Panc1 (cell line): Measurements from ENCODE around the gene RPL27A. TPM values are rescaled to one million over a fixed set of nuclear protein-coding genes. Genes with fewer than 3 reads are reported as not detected.

Experiments used
- ATAC-seq: fragments of 200-7000 bp; cut with Tn5 transposase; 2 replicates; pipeline ENCODE4 v1.9.1; 2020; ENCODE audit warnings: mild to moderate bottlenecking, moderate library complexity
- BruUV-seq: library from RNA; stranded (reverse); fragments of 400-500 nt; replicated peaks from 2 replicates; lab custom pipeline; 2021; lab: Mats Ljungman, UMichigan
- CTCF ChIA-PET: fragments of 300-600 bp; sonication (Branson Sonifier 250); formaldehyde crosslinking; loops from one replicate; lab custom pipeline; 2022; ENCODE audit warnings: antibody characterized with exemption; lab: Charles Lee
- POLR2A ChIA-PET: fragments of 300-600 bp; sonication (Branson Sonifier 250); formaldehyde crosslinking; loops from one replicate; lab custom pipeline; 2022; ENCODE audit warnings: antibody characterized with exemption; lab: Charles Lee
- DNase-seq: peaks from one replicate; pipeline ENCODE4 v3.0.0-alpha.2; 2010; ENCODE audit warnings: low read depth, low spot score
- H3K27ac ChIP-seq: 2 replicates; pipeline ENCODE4 v1.5.1; 2011; ENCODE audit warnings: mild to moderate bottlenecking, low read length, inconsistent platforms
- H3K27me3 ChIP-seq: fragments of 200-500 bp; sonication (Bioruptor generic); 2 replicates; pipeline ENCODE4 v1.6.0; 2014; ENCODE audit warnings: low read length, inconsistent platforms; ENCODE audit not compliant: control insufficient read depth, insufficient read depth
- H3K36me3 ChIP-seq: fragments of 200-500 bp; sonication (Bioruptor generic); 2 replicates; pipeline ENCODE4 v1.5.1; 2014; ENCODE audit warnings: inconsistent platforms, mild to moderate bottlenecking, low read length, moderate library complexity; ENCODE audit not compliant: control insufficient read depth, insufficient read depth
- H3K4me1 ChIP-seq: 2 replicates; pipeline ENCODE4 v1.5.1; 2011; ENCODE audit warnings: inconsistent platforms, mild to moderate bottlenecking, low read length, moderate library complexity; ENCODE audit not compliant: control insufficient read depth, insufficient read depth
- H3K4me3 ChIP-seq, 2 experiments: 2 replicates each; pipeline ENCODE4 v1.5.1; 2011 to 2012; ENCODE audit warnings: low read depth in 2 of 2, low read length in 2 of 2, mild to moderate bottlenecking in 2 of 2, inconsistent platforms in 1 of 2, moderate library complexity in 1 of 2
- H3K9me3 ChIP-seq: fragments of 200-500 bp; sonication (Bioruptor generic); 2 replicates; pipeline ENCODE4 v1.5.1; 2014; ENCODE audit warnings: low read depth, mild to moderate bottlenecking, inconsistent platforms, low read length, moderate library complexity; ENCODE audit not compliant: control insufficient read depth, insufficient read depth
- POLR2AphosphoS5 ChIP-seq: IDR thresholded peaks from 2 replicates; pipeline ENCODE4 v1.6.1; 2012; ENCODE audit warnings: mild to moderate bottlenecking, low read depth, low read length, moderate library complexity
- SIN3A ChIP-seq: IDR thresholded peaks from 2 replicates; pipeline ENCODE4 v1.6.1; 2012; ENCODE audit warnings: low read depth, mild to moderate bottlenecking, low read length, moderate library complexity, borderline replicate concordance; ENCODE audit not compliant: insufficient read depth
- TCF7L2 ChIP-seq: IDR thresholded peaks from 2 replicates; pipeline ENCODE4 v1.6.1; 2011; ENCODE audit warnings: mild to moderate bottlenecking, low read depth, low read length, inconsistent platforms
- in situ Hi-C: cut with HindIII; loops from 2 replicates; pipeline ENCODE4 v1.10.0; 2016; ENCODE audit warnings: low sequenced_read_pairs, low pct_unique_long_range_greater_than_20kb
- intact Hi-C: fragments of 100-400 bp; cut with micrococcal nuclease; formaldehyde crosslinking; loops from one replicate; pipeline ENCODE4 v1.10.0; 2022; ENCODE audit not compliant: unreplicated experiment
- total RNA-seq: library from RNA; stranded (reverse); gene quantifications from one replicate; pipeline ENCODE4 v1.2.1, GENCODE V29; 2021; ENCODE audit not compliant: unreplicated experiment
- TF ChIP-seq, protein P1 (sequence below), 2 experiments: IDR thresholded peaks; 2 replicates each; pipeline ENCODE4 v1.6.1; 2011 to 2012; ENCODE audit warnings: low read depth in 2 of 2, control low read depth in 1 of 2, low read length in 1 of 2, mild to moderate bottlenecking in 1 of 2, moderate library complexity in 1 of 2; ENCODE audit not compliant: insufficient read depth in 1 of 2
- TF ChIP-seq, protein P2 (sequence below): fragments of 450-650 bp; IDR thresholded peaks from 2 replicates; pipeline ENCODE4 v1.5.1; 2017; ENCODE audit warnings: mild to moderate bottlenecking

The RPL27A gene
- total RNA-seq, 1 experiment from 2014 or later, result 1,115 TPM

DNA sequence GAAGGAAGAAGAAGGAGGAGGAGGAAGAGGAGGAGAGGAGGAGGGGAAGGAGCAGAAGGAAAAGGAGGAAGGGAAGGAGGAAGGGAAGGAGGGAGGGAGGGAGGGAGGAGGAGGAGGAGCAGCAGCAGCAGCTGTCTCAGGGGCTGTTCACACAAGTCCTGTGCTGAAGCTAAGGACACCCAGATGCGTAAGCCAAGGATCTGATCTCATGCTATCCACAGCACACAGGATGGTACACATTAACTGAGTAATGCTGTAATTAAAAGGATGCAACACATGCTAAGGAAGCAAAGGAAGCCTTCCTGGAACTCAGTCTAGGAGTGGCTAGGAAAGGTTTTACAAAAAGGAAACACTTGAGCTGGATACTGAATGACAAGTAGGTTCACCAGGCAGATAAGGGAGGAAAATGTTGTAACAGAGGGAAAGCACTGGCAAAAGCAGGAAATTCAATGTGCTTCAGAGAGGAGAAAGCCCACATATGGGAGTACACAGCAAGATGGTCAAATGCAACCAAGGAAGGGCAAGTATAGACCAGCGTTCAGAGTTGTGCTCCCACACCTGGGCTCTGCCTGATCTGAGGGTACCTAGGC is 32.1 kb upstream of the RPL27A start:
- CTCF ChIA-PET, result no interaction called here
- in situ Hi-C loops, result no loop called here

DNA sequence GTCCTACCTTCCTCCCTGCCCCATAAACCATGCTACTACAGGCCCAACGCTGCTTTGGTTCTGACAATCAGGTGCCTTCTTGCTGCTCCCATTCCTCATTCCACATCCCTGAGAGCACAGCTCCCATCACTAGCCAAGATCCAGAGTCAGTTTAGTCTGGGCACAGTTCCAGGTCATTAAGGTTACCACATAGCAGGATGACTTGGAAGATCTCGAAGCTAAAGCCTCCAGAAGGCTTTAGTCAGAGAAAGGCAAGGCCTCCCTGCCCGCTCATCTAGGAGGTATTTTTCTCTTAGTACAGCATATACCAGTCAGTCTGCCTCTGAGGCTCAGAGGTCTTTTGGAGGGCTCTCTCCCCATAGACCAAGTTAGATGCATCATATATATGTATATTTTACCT is 30.5 kb upstream of the RPL27A start:
- H3K4me1 ChIP-seq, result no peaks in the 10 kb centered on the region
- intact Hi-C loops (no loop called here), in situ Hi-C loops (no loop called here)
- H3K27ac ChIP-seq, result no peak overlapping the region
- DNase-seq, result peak; percentile 13
- ChIA-PET POLR2A (interaction anchor here (0.6 kb wide), 1 partner anchor 218 kb away, joined by 4 read pairs; no protein-coding TSS in a partner anchor), CTCF (no interaction called here)
- ATAC-seq, result no peak
- TF ChIP-seq TCF7L2 (no peak), SIN3A (no peak), POLR2AphosphoS5 (no peak)
- TF ChIP-seq, protein P1, sequence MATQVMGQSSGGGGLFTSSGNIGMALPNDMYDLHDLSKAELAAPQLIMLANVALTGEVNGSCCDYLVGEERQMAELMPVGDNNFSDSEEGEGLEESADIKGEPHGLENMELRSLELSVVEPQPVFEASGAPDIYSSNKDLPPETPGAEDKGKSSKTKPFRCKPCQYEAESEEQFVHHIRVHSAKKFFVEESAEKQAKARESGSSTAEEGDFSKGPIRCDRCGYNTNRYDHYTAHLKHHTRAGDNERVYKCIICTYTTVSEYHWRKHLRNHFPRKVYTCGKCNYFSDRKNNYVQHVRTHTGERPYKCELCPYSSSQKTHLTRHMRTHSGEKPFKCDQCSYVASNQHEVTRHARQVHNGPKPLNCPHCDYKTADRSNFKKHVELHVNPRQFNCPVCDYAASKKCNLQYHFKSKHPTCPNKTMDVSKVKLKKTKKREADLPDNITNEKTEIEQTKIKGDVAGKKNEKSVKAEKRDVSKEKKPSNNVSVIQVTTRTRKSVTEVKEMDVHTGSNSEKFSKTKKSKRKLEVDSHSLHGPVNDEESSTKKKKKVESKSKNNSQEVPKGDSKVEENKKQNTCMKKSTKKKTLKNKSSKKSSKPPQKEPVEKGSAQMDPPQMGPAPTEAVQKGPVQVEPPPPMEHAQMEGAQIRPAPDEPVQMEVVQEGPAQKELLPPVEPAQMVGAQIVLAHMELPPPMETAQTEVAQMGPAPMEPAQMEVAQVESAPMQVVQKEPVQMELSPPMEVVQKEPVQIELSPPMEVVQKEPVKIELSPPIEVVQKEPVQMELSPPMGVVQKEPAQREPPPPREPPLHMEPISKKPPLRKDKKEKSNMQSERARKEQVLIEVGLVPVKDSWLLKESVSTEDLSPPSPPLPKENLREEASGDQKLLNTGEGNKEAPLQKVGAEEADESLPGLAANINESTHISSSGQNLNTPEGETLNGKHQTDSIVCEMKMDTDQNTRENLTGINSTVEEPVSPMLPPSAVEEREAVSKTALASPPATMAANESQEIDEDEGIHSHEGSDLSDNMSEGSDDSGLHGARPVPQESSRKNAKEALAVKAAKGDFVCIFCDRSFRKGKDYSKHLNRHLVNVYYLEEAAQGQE (IDR thresholded peaks at IDR 0.05; ENCODE audit: insufficient read depth in 1 of 2, low read depth in 2 of 2, low read length in 1 of 2), result no peak
- TF ChIP-seq, protein P2, sequence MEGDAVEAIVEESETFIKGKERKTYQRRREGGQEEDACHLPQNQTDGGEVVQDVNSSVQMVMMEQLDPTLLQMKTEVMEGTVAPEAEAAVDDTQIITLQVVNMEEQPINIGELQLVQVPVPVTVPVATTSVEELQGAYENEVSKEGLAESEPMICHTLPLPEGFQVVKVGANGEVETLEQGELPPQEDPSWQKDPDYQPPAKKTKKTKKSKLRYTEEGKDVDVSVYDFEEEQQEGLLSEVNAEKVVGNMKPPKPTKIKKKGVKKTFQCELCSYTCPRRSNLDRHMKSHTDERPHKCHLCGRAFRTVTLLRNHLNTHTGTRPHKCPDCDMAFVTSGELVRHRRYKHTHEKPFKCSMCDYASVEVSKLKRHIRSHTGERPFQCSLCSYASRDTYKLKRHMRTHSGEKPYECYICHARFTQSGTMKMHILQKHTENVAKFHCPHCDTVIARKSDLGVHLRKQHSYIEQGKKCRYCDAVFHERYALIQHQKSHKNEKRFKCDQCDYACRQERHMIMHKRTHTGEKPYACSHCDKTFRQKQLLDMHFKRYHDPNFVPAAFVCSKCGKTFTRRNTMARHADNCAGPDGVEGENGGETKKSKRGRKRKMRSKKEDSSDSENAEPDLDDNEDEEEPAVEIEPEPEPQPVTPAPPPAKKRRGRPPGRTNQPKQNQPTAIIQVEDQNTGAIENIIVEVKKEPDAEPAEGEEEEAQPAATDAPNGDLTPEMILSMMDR, result no peak
- H3K36me3 ChIP-seq, result peaks cover 3% of the 10 kb centered on the region; the same call in 1 of the 2 replicates
- BruUV-seq, result no TSS peak
- no peaks in the 10 kb centered on the region for H3K27me3 ChIP-seq
- H3K9me3 ChIP-seq, result no peaks in the 10 kb centered on the region
- H3K4me3 ChIP-seq, result no peak overlapping the region

More for the DNA sequence above, 32.1 kb upstream of the RPL27A start:
- no TSS peak for BruUV-seq
- Histone ChIP-seq H3K27ac (no peak overlapping the region), H3K4me3 (no peak overlapping the region), H3K27me3 (no peaks in the 10 kb centered on the region), H3K4me1 (no peaks in the 10 kb centered on the region), H3K36me3 (peaks cover 14% of the 10 kb centered on the region; the same call in 1 of the 2 replicates), H3K9me3 (no peaks in the 10 kb centered on the region)
- intact Hi-C loops, result no loop called here
- no peak for ATAC-seq
- DNase-seq, result no peak
- no peak for TF ChIP-seq TCF7L2
- no peak for TF ChIP-seq POLR2AphosphoS5
- TF ChIP-seq, protein P1 (IDR thresholded peaks at IDR 0.05; ENCODE audit: insufficient read depth in 1 of 2, low read depth in 2 of 2, low read length in 1 of 2), result no peak
- no peak for TF ChIP-seq SIN3A
- TF ChIP-seq, protein P2, result no peak
- POLR2A ChIA-PET, result no interaction called here
